ENCODE measurements around the gene STARD3. TPM values are rescaled to one million over a fixed set of nuclear protein-coding genes. Genes with fewer than 3 reads are reported as not detected.
A peak's percentile ranks its signal among the peaks of the same experiment; 100 is the strongest.

The STARD3 gene
- total RNA-seq, 1 experiment from 2014 or later, result 75.3 TPM

DNA sequence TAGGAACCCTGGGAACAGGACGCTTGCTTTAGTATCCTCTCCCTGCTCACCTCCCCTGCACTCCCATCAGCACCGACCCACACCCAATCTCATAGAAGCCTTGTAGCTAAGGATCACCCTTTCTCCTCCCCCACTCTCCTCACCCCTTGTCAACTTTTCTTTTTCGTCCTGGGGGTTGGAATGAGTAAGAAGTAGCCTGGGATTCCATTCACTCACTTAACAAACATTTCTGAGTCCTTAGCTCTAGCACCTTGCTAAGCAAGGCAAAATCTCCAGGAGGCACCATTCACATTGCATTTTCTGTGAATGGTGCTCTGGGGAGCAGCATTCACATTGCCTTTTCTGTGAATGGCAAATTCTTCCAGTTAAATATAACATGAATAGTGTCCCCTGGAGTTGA, 52.0 kb downstream of the STARD3 start:
- Mint-ChIP-seq H3K36me3 (peaks cover 4% of the 10 kb centered on the region), H3K4me3 (peak overlapping the region; percentile 82), H3K9me3 (no peaks in the 10 kb centered on the region), H3K4me1 (peaks cover 39% of the 10 kb centered on the region), H3K27ac (peak overlapping the region; percentile 93), H3K27me3 (ENCODE audit: low read depth) (no peaks in the 10 kb centered on the region)
- ChIA-PET CTCF (interaction anchor here (1.0 to 3.1 kb wide), 13 partner anchors 10 to 141 kb away, joined by 3 to 29 read pairs (median 14); partner anchors contain the start of genes ERBB2 and MIEN1), POLR2A (interaction anchor here (0.7 to 2.8 kb wide), 5 partner anchors 11 to 227 kb away, joined by 3 to 25 read pairs (median 3); partner anchors contain the start of genes CDK12 and ERBB2)
- TF ChIP-seq, protein P1, sequence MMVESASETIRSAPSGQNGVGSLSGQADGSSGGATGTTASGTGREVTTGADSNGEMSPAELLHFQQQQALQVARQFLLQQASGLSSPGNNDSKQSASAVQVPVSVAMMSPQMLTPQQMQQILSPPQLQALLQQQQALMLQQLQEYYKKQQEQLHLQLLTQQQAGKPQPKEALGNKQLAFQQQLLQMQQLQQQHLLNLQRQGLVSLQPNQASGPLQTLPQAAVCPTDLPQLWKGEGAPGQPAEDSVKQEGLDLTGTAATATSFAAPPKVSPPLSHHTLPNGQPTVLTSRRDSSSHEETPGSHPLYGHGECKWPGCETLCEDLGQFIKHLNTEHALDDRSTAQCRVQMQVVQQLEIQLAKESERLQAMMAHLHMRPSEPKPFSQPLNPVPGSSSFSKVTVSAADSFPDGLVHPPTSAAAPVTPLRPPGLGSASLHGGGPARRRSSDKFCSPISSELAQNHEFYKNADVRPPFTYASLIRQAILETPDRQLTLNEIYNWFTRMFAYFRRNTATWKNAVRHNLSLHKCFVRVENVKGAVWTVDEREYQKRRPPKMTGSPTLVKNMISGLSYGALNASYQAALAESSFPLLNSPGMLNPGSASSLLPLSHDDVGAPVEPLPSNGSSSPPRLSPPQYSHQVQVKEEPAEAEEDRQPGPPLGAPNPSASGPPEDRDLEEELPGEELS (CRISPR knock-in tag; IDR thresholded peaks at IDR 0.05), result peak; percentile 51; the same call in 1 of the 2 replicates
- TF ChIP-seq, protein P2, sequence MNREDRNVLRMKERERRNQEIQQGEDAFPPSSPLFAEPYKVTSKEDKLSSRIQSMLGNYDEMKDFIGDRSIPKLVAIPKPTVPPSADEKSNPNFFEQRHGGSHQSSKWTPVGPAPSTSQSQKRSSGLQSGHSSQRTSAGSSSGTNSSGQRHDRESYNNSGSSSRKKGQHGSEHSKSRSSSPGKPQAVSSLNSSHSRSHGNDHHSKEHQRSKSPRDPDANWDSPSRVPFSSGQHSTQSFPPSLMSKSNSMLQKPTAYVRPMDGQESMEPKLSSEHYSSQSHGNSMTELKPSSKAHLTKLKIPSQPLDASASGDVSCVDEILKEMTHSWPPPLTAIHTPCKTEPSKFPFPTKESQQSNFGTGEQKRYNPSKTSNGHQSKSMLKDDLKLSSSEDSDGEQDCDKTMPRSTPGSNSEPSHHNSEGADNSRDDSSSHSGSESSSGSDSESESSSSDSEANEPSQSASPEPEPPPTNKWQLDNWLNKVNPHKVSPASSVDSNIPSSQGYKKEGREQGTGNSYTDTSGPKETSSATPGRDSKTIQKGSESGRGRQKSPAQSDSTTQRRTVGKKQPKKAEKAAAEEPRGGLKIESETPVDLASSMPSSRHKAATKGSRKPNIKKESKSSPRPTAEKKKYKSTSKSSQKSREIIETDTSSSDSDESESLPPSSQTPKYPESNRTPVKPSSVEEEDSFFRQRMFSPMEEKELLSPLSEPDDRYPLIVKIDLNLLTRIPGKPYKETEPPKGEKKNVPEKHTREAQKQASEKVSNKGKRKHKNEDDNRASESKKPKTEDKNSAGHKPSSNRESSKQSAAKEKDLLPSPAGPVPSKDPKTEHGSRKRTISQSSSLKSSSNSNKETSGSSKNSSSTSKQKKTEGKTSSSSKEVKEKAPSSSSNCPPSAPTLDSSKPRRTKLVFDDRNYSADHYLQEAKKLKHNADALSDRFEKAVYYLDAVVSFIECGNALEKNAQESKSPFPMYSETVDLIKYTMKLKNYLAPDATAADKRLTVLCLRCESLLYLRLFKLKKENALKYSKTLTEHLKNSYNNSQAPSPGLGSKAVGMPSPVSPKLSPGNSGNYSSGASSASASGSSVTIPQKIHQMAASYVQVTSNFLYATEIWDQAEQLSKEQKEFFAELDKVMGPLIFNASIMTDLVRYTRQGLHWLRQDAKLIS (CRISPR knock-in tag; IDR thresholded peaks at IDR 0.05; ENCODE audit: borderline replicate concordance), result no peak
- TF ChIP-seq, protein P3, sequence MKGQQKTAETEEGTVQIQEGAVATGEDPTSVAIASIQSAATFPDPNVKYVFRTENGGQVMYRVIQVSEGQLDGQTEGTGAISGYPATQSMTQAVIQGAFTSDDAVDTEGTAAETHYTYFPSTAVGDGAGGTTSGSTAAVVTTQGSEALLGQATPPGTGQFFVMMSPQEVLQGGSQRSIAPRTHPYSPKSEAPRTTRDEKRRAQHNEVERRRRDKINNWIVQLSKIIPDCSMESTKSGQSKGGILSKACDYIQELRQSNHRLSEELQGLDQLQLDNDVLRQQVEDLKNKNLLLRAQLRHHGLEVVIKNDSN (CRISPR knock-in tag; IDR thresholded peaks at IDR 0.05), result no peak
- TF ChIP-seq ZNF423 (CRISPR knock-in tag; IDR thresholded peaks at IDR 0.05) (peak; percentile 93), FOXJ3 (CRISPR knock-in tag; IDR thresholded peaks at IDR 0.05; ENCODE audit: borderline replicate concordance) (no peak), NFE2L1 (CRISPR knock-in tag; IDR thresholded peaks at IDR 0.05) (no peak), ZNF121 (CRISPR knock-in tag; IDR thresholded peaks at IDR 0.05) (no peak), TEAD4 (CRISPR knock-in tag; IDR thresholded peaks at IDR 0.05) (peak; percentile 42; the same call in 1 of the 2 replicates), TEAD1 (CRISPR knock-in tag; IDR thresholded peaks at IDR 0.05) (peak; percentile 75; the same call in 1 of the 2 replicates), OVOL2 (CRISPR knock-in tag; IDR thresholded peaks at IDR 0.05; ENCODE audit: borderline replicate concordance) (no peak), SP1 (CRISPR knock-in tag; conservative IDR thresholded peaks at IDR 0.05) (0 out of 2 replicates have a peak, but pooled peaks have one; percentile 22), NFYB (CRISPR knock-in tag; conservative IDR thresholded peaks at IDR 0.05; ENCODE audit: low read depth) (no peak), NR3C1 (CRISPR knock-in tag; conservative IDR thresholded peaks at IDR 0.05; ENCODE audit: low read depth) (no peak)
- TF ChIP-seq, protein P4, sequence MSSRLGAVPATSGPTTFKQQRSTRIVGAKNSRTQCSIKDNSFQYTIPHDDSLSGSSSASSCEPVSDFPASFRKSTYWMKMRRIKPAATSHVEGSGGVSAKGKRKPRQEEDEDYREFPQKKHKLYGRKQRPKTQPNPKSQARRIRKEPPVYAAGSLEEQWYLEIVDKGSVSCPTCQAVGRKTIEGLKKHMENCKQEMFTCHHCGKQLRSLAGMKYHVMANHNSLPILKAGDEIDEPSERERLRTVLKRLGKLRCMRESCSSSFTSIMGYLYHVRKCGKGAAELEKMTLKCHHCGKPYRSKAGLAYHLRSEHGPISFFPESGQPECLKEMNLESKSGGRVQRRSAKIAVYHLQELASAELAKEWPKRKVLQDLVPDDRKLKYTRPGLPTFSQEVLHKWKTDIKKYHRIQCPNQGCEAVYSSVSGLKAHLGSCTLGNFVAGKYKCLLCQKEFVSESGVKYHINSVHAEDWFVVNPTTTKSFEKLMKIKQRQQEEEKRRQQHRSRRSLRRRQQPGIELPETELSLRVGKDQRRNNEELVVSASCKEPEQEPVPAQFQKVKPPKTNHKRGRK (CRISPR knock-in tag; IDR thresholded peaks at IDR 0.05; ENCODE audit: borderline replicate concordance), result no peak
- TF ChIP-seq, protein P5, sequence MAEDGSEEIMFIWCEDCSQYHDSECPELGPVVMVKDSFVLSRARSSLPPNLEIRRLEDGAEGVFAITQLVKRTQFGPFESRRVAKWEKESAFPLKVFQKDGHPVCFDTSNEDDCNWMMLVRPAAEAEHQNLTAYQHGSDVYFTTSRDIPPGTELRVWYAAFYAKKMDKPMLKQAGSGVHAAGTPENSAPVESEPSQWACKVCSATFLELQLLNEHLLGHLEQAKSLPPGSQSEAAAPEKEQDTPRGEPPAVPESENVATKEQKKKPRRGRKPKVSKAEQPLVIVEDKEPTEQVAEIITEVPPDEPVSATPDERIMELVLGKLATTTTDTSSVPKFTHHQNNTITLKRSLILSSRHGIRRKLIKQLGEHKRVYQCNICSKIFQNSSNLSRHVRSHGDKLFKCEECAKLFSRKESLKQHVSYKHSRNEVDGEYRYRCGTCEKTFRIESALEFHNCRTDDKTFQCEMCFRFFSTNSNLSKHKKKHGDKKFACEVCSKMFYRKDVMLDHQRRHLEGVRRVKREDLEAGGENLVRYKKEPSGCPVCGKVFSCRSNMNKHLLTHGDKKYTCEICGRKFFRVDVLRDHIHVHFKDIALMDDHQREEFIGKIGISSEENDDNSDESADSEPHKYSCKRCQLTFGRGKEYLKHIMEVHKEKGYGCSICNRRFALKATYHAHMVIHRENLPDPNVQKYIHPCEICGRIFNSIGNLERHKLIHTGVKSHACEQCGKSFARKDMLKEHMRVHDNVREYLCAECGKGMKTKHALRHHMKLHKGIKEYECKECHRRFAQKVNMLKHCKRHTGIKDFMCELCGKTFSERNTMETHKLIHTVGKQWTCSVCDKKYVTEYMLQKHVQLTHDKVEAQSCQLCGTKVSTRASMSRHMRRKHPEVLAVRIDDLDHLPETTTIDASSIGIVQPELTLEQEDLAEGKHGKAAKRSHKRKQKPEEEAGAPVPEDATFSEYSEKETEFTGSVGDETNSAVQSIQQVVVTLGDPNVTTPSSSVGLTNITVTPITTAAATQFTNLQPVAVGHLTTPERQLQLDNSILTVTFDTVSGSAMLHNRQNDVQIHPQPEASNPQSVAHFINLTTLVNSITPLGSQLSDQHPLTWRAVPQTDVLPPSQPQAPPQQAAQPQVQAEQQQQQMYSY (CRISPR knock-in tag; IDR thresholded peaks at IDR 0.05), result no peak
- TF ChIP-seq, protein P6, sequence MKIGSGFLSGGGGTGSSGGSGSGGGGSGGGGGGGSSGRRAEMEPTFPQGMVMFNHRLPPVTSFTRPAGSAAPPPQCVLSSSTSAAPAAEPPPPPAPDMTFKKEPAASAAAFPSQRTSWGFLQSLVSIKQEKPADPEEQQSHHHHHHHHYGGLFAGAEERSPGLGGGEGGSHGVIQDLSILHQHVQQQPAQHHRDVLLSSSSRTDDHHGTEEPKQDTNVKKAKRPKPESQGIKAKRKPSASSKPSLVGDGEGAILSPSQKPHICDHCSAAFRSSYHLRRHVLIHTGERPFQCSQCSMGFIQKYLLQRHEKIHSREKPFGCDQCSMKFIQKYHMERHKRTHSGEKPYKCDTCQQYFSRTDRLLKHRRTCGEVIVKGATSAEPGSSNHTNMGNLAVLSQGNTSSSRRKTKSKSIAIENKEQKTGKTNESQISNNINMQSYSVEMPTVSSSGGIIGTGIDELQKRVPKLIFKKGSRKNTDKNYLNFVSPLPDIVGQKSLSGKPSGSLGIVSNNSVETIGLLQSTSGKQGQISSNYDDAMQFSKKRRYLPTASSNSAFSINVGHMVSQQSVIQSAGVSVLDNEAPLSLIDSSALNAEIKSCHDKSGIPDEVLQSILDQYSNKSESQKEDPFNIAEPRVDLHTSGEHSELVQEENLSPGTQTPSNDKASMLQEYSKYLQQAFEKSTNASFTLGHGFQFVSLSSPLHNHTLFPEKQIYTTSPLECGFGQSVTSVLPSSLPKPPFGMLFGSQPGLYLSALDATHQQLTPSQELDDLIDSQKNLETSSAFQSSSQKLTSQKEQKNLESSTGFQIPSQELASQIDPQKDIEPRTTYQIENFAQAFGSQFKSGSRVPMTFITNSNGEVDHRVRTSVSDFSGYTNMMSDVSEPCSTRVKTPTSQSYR (CRISPR knock-in tag; IDR thresholded peaks at IDR 0.05), result peak; percentile 35; the same call in 1 of the 2 replicates
- no peak for DNase-seq (ENCODE audit: low spot score)
- peak; percentile 53 for ATAC-seq
